Suprapubic skin (tissue), 4 donors: Measurements from ENCODE around the gene MSH2.

Experiments used
- EP300 ChIP-seq: sonication (generic); formaldehyde crosslinking; IDR thresholded peaks from one replicate; pipeline ENCODE4 v1.6.1; 2017; ENCODE audit warnings: antibody characterized with exemption
- POLR2A ChIP-seq, 2 donors: fragments of 450-650 bp; IDR thresholded peaks; one replicate each; pipeline ENCODE4 v1.6.1; 2017; ENCODE audit warnings: antibody characterized with exemption in 2 of 2, mild to moderate bottlenecking in 2 of 2, moderate library complexity in 2 of 2
- POLR2AphosphoS5 ChIP-seq, 3 donors: sonication (generic); formaldehyde crosslinking; IDR thresholded peaks; one replicate each; pipeline ENCODE4 v1.6.1; 2017; ENCODE audit warnings: antibody characterized with exemption in 3 of 3
- TF ChIP-seq, protein P1 (sequence below), 2 donors: fragments of 200-600 bp in 1 of 2; fragments of 450-650 bp in 1 of 2; sonication (generic) in 1 of 2; IDR thresholded peaks; one replicate each; pipeline ENCODE4 v1.5.1; 2016 to 2019; ENCODE audit warnings: antibody characterized with exemption in 2 of 2, mild to moderate bottlenecking in 1 of 2, moderate library complexity in 1 of 2

DNA sequence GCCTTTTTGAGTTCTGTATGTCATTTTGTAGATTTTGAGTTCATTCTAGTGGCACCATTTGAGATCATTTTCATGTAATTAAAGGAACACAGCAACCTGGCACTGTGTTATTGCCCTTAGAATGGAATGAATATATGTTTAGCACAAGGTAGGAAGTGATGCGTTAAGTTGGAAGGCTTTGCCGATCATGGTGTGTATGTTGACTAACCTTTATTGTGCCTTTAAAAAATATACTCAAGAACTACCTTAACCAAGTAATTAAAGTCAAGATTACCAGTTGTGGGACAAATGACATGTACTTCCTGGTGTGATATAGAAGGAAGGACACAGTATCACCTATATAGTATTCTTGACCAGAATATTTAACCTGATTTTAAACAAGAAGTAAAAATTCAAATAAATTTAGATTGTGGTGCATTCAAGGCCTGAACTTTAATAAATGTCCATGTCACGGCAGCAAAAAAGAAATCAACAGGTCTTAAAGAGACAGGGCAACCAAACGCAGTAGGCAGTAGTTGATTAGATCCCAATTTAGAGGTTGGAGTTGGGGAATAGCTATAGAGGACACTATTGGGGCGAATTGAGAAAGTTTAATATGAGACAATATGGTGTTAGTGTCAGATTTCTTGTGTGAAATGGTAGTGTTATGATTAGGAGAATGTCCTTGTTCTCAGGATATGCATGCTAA, 68.6 kb downstream of the MSH2 start:
- TF ChIP-seq, protein P1, sequence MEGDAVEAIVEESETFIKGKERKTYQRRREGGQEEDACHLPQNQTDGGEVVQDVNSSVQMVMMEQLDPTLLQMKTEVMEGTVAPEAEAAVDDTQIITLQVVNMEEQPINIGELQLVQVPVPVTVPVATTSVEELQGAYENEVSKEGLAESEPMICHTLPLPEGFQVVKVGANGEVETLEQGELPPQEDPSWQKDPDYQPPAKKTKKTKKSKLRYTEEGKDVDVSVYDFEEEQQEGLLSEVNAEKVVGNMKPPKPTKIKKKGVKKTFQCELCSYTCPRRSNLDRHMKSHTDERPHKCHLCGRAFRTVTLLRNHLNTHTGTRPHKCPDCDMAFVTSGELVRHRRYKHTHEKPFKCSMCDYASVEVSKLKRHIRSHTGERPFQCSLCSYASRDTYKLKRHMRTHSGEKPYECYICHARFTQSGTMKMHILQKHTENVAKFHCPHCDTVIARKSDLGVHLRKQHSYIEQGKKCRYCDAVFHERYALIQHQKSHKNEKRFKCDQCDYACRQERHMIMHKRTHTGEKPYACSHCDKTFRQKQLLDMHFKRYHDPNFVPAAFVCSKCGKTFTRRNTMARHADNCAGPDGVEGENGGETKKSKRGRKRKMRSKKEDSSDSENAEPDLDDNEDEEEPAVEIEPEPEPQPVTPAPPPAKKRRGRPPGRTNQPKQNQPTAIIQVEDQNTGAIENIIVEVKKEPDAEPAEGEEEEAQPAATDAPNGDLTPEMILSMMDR (IDR thresholded peaks at IDR 0.05), result no peak
- TF ChIP-seq POLR2A (IDR thresholded peaks at IDR 0.05) (no peak), POLR2AphosphoS5 (IDR thresholded peaks at IDR 0.05) (no peak), EP300 (no peak)
